Activated T-helper 17 cell treated with anti-CD3 and anti-CD28 coated beads, Interleukin-2, amount 50 U/mL, for 72 hours (primary cell): Measurements from ENCODE around the gene STEEP1. TPM values are rescaled to one million over a fixed set of nuclear protein-coding genes. Genes with fewer than 3 reads are reported as not detected.

Source experiments
- ATAC-seq: fragments of 150-1000 bp; cut with Tn5 transposase; replicated peaks from 2 replicates; pipeline ENCODE4 v1.10.0; 2021; ENCODE audit warnings: mild to moderate bottlenecking, moderate library complexity
- H3K27ac Mint-ChIP-seq: one replicate; pipeline ENCODE4 v1.8.0; 2022; ENCODE audit warnings: mixed read lengths
- H3K27me3 Mint-ChIP-seq: one replicate; pipeline ENCODE4 v1.8.0; 2022; ENCODE audit warnings: mixed read lengths
- H3K36me3 Mint-ChIP-seq: one replicate; pipeline ENCODE4 v1.8.0; 2022; ENCODE audit warnings: low read depth, mild to moderate bottlenecking, mixed read lengths
- H3K4me1 Mint-ChIP-seq: one replicate; pipeline ENCODE4 v1.8.0; 2022; ENCODE audit warnings: mixed read lengths
- H3K4me3 Mint-ChIP-seq: one replicate; pipeline ENCODE4 v1.8.0; 2022; ENCODE audit warnings: mild to moderate bottlenecking, mixed read lengths
- H3K9me3 Mint-ChIP-seq: one replicate; pipeline ENCODE4 v1.8.0; 2022; ENCODE audit warnings: mixed read lengths
- total RNA-seq, 2 donors: library from RNA; stranded (reverse); gene quantifications; one replicate each; pipeline ENCODE4 v1.2.3, GENCODE V29; 2022

Gene STEEP1
- 10 to 100 TPM; 14.8 to 21.1 TPM for total RNA-seq

- peak within 1 kb of the TSS; percentile 87 for H3K4me3 Mint-ChIP-seq
These were observed at the start of gene STEEP1 for GRCh38 chrX:119565107-119565663. STEEP1 (minus strand) TSS chrX:119565409; CDS start chrX:119565355, 54 bp downstream.

GRCh38 chrX:119614776-119615175, 49.6 kb upstream of the STEEP1 start:
- H3K27ac Mint-ChIP-seq: no peak overlapping the region
- no peak for ATAC-seq
- no peaks in the 10 kb centered on the region for H3K9me3 Mint-ChIP-seq
- H3K4me1 Mint-ChIP-seq: no peaks in the 10 kb centered on the region
- H3K4me3 Mint-ChIP-seq: no peak overlapping the region
- no peaks in the 10 kb centered on the region for H3K27me3 Mint-ChIP-seq
- peaks cover 18% of the 10 kb centered on the region for H3K36me3 Mint-ChIP-seq

More at GRCh38 chrX:119565107-119565663, at the start of gene STEEP1:
- ATAC-seq: peak; percentile 100
- no peaks in the 10 kb centered on the region for H3K9me3 Mint-ChIP-seq
- H3K4me1 Mint-ChIP-seq: peaks cover 9% of the 10 kb centered on the region
- H3K36me3 Mint-ChIP-seq: peaks cover 16% of the 10 kb centered on the region
- no peaks in the 10 kb centered on the region for H3K27me3 Mint-ChIP-seq
- peak within 1 kb of the TSS; percentile 90 for H3K27ac Mint-ChIP-seq

DNA sequence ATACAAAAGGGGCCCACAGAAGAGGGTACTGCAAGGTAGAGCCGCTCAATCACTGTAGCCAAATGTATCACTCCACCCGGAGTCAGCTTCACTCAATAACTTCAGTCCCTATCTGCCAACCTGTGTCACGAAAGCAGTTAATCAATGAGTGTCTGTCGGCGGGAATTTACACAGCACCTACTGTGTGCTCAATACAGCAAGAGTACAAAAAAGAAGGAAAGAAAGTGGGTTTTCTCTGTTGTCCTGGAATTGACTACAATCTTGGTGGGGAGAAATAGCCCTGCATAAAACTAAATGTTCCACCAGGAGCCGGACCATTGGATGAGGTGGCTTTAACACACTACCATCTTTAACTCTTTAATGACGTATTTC, 41.8 kb upstream of the STEEP1 start:
- Mint-ChIP-seq H3K4me1 (peaks cover 13% of the 10 kb centered on the region), H3K27me3 (no peaks in the 10 kb centered on the region), H3K9me3 (no peaks in the 10 kb centered on the region), H3K4me3 (peak overlapping the region; percentile 95), H3K27ac (peak overlapping the region; percentile 96), H3K36me3 (peaks cover 39% of the 10 kb centered on the region)
- no peak for ATAC-seq

DNA sequence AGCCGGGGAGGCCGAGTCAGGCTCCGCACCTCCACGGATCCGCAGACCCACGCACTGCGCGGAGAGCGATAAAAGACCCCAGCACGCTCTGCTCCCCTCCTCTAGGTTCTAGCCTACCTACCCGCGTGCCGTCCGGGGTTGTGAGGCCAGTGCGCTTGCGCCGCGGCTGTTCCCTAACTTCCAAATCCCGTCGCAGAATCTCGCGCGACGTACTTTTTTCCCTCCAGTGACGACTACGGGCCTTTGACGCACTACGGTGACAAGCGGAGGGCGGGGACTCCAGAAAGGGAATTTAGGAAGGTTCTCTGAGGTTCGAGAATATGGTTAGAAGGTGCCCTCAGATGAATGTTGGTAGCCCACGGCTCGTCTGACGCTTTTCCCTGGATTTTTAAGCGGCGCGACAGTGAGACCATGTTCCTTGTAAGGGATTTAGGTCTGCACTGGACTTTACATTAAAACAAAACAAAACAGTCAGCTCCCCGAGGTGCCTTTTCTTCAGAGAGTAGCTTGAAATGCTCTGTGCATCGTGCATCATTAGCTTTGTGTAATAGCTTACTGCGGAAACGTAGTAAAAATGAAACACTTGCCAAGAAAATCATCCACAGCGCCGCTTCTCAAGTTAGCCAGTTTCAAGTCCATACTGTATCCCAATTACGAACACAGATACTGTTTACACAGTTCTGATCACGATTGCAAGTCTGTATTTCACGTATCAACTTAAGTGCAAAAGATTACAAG, 41.2 kb upstream of the STEEP1 start, which contains the start of gene NKRF:
Gene NKRF, minus strand, starts transcription at position 145 of the 738 bp plus-strand sequence.
- H3K27me3 Mint-ChIP-seq: no peaks in the 10 kb centered on the region
- peaks cover 13% of the 10 kb centered on the region for H3K4me1 Mint-ChIP-seq
- H3K27ac Mint-ChIP-seq: peak within 1 kb of the TSS; percentile 96
- no peaks in the 10 kb centered on the region for H3K9me3 Mint-ChIP-seq
- H3K4me3 Mint-ChIP-seq: peak within 1 kb of the TSS; percentile 95
- peak; percentile 88 for ATAC-seq
- H3K36me3 Mint-ChIP-seq: peaks cover 44% of the 10 kb centered on the region

DNA sequence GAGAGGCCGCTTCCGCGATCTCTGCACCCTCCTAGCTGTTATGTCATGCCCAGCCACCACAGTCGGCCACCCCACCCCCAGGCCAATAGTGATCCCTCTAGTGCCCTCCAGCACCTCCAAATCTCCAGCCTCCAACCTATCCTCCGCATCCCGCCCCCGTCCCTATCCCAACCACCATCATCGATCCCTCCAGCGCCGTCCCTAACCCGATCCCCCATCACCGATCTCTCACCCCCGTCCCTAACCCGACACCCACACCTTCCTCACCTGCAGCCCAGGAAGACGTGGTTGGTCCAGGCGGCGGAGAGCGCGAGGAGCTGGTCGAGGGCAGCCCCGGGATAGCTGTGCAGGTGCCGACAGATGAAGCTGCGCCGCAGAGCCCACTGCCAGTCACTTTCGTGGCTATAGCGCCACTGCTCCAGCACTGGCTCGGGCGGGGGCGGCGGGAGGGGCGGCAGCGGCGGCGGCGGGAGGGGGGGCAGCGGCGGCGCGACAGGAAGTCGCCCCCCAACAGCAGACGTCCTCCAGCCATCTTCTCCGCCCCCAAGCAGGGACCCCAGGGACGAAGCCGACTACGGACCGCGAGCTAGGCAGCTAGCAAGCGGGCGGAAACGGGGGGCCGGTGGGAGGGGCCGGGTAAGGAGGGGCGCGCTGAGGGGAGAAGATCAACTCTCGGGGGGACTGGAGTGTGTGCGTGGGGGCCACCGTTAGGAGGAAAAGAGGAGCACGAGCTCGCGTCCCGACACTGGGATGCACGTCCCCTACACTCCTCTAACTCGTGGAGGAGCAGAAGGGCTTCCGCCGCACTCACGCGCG, 40.5 kb upstream of the STEEP1 start:
- Mint-ChIP-seq H3K27me3 (no peaks in the 10 kb centered on the region), H3K9me3 (no peaks in the 10 kb centered on the region), H3K4me1 (peaks cover 13% of the 10 kb centered on the region), H3K36me3 (peaks cover 52% of the 10 kb centered on the region), H3K4me3 (peak overlapping the region; percentile 95), H3K27ac (peak overlapping the region; percentile 96)
- peak; percentile 63 for ATAC-seq

DNA sequence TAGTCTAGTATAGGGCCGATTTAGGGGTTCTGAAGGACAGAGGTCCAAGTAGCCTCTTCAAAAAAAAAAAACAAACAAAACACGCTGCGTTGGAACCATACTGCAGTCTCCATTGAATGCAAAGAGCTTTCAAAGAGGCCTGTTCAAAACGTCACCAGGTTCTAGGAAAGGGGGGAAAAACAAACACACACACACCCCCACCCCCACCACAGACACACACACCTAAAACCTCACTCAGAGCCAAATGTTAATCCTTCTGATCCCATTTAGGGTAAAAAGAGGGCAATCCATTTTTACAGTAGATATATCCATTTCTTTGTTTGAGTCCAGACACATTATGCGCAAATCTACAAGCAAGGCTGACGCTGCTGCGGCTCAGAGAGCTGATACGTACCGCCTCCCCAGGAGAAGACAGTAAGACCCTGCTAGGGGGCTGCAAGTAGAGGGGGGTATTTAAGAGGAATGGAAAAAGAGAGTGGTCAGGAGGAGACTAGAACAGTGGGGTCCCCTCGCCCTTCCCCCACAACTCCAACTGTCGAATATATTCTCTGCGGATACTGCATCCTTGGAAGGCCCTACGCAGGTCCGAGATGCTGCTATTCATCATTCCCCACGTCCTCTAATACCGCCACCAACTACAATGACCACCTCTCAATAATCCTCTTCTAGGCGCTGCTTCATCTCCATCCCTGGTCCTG, 39.7 kb upstream of the STEEP1 start:
- H3K27ac Mint-ChIP-seq: peak overlapping the region; percentile 96
- H3K36me3 Mint-ChIP-seq: peaks cover 54% of the 10 kb centered on the region
- ATAC-seq: no peak
- peaks cover 13% of the 10 kb centered on the region for H3K4me1 Mint-ChIP-seq
- H3K27me3 Mint-ChIP-seq: no peaks in the 10 kb centered on the region
- no peaks in the 10 kb centered on the region for H3K9me3 Mint-ChIP-seq
- H3K4me3 Mint-ChIP-seq: peak overlapping the region; percentile 95

DNA sequence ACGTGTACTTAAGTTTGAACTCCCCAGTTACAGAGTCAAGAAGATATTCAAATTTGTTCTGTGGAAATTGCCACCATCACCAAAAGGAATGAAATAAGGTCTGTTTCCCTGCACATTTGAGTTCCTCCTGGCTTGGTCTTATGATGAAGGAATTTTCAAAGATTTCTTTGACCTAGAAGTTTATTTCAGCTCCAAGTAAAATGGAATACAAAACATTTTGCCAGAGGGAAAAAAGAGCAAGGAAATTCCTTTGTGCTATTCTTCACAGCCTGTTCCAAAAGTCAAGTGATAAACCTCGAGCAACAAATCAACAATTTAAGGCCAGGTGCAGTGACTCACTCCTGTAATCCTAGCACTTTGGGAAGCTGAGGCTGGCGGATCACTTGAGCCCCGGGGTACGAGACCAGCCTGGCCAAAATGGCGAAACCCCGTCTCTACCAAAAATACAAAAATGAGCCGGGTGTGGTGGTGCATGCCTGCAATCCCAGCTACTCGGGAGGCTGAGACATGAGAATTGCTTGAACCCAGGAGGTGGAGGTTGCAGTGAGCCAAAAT, 37.6 kb upstream of the STEEP1 start:
- Mint-ChIP-seq H3K4me3 (no peak overlapping the region), H3K36me3 (peaks cover 64% of the 10 kb centered on the region), H3K4me1 (peaks cover 17% of the 10 kb centered on the region), H3K9me3 (no peaks in the 10 kb centered on the region), H3K27ac (no peak overlapping the region), H3K27me3 (no peaks in the 10 kb centered on the region)
- no peak for ATAC-seq

- H3K9me3 Mint-ChIP-seq: no peaks in the 10 kb centered on the region
- H3K4me3 Mint-ChIP-seq: no peak overlapping the region
- no peak overlapping the region for H3K27ac Mint-ChIP-seq
- no peaks in the 10 kb centered on the region for H3K27me3 Mint-ChIP-seq
- H3K36me3 Mint-ChIP-seq: peaks cover 68% of the 10 kb centered on the region
- H3K4me1 Mint-ChIP-seq: no peaks in the 10 kb centered on the region
- ATAC-seq: no peak
These were observed 24.6 kb upstream of the STEEP1 start for GRCh38 chrX:119589810-119590209.

DNA sequence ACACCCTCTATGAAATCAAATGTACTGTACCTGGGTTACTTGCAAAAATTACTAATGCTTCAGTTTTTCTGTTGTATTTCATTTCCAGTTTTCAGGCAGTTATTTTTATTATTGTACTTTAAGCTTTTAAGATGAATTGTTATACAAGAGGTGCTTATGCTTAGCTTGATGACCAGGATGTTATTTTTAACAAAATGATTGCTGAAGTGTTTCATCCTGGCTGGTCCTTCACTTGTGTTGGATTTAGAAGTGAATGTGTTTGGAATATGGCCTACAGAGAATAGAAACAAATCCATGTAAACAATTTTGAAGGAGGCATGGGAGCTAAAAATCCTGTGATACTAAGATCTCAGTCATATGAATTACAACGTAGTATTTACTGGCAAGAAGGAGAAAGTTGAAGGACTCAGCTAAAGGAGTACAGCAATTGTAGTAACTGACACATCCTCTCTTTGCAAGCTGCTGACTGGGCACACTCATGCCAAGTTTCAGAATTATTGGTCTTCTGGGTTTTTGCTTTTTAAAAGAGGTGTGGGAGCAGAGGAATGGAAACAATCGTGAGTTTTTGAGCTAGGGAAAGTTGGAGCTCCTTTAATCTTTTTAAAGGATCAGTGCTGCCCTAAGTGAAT, 18.3 kb upstream of the STEEP1 start:
- no peak overlapping the region for H3K4me3 Mint-ChIP-seq
- no peaks in the 10 kb centered on the region for H3K27me3 Mint-ChIP-seq
- peak overlapping the region; percentile 50 for H3K27ac Mint-ChIP-seq
- peak; percentile 71 for ATAC-seq
- no peaks in the 10 kb centered on the region for H3K4me1 Mint-ChIP-seq
- H3K9me3 Mint-ChIP-seq: no peaks in the 10 kb centered on the region
- H3K36me3 Mint-ChIP-seq: peaks cover 27% of the 10 kb centered on the region

GRCh38 chrX:119579414-119579813, 14.2 kb upstream of the STEEP1 start:
- Mint-ChIP-seq H3K27me3 (no peaks in the 10 kb centered on the region), H3K9me3 (no peaks in the 10 kb centered on the region), H3K27ac (no peak overlapping the region), H3K4me3 (no peak overlapping the region), H3K36me3 (peaks cover 41% of the 10 kb centered on the region), H3K4me1 (no peaks in the 10 kb centered on the region)
- no peak for ATAC-seq

DNA sequence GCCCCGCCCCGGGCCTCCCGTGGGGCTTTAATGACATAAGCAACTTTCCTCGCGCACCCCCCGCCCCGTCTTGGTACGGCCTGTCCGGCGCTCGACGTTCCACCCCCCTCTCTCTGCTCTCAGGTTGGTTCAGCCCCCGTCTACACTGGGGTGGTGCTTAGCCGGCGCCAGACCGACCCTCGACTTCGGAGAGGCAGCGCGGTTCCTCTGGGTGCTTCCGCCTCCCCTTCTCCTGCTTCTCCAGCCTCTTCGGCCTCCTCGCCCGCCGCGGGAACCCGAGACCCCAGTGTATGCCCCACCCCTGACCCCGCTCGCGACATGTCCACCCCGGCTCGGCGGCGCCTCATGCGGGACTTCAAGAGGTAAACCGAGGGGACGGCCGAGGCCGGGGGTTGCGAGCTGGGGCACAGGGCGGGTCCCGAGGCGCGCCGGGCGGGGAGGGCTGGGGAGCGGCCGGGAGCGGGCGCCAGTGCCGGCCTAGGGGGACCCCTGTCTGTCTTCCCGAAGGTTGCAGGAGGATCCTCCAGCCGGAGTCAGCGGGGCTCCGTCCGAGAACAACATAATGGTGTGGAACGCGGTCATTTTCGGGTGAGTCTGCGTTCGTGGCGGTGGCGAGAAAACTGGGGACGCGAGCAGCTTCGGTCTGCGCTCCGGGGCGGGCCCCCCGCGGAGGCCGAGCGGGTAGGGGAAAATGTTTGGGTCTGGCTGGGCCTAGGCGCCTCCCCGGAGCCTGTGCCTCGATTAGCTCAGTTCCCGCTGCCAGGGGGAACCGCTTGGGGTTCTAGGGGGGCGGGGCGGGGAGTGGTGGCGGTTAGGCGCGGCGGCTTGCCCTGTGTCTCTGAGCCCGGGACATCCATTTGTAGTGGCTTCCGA, 9.4 kb upstream of the STEEP1 start, which contains the start of gene UBE2A:
Gene UBE2A, plus strand, starts transcription at position 170 of the 873 bp plus-strand sequence. Its CDS starts 149 bp downstream, at position 319.
- Mint-ChIP-seq H3K36me3 (peaks cover 26% of the 10 kb centered on the region), H3K4me3 (peak within 1 kb of the TSS; percentile 85), H3K9me3 (no peaks in the 10 kb centered on the region), H3K27me3 (no peaks in the 10 kb centered on the region), H3K27ac (peak within 1 kb of the TSS; percentile 88), H3K4me1 (no peaks in the 10 kb centered on the region)
- peak; percentile 94 for ATAC-seq

- H3K27me3 Mint-ChIP-seq: no peaks in the 10 kb centered on the region
- peak overlapping the region; percentile 88 for H3K27ac Mint-ChIP-seq
- no peaks in the 10 kb centered on the region for H3K4me1 Mint-ChIP-seq
- peak; percentile 12 for ATAC-seq
- peaks cover 26% of the 10 kb centered on the region for H3K36me3 Mint-ChIP-seq
- no peaks in the 10 kb centered on the region for H3K9me3 Mint-ChIP-seq
- H3K4me3 Mint-ChIP-seq: peak overlapping the region; percentile 85
These were observed 8.7 kb upstream of the STEEP1 start for GRCh38 chrX:119573840-119574393.
